ENCODE results near the gene MYOC. TPM values are rescaled to one million over a fixed set of nuclear protein-coding genes. Genes with fewer than 3 reads are reported as not detected.
A peak's percentile ranks its signal among the peaks of the same experiment; 100 is the strongest.

MYOC gene
- total RNA-seq, 1 experiment from 2014 or later: not detected

DNA sequence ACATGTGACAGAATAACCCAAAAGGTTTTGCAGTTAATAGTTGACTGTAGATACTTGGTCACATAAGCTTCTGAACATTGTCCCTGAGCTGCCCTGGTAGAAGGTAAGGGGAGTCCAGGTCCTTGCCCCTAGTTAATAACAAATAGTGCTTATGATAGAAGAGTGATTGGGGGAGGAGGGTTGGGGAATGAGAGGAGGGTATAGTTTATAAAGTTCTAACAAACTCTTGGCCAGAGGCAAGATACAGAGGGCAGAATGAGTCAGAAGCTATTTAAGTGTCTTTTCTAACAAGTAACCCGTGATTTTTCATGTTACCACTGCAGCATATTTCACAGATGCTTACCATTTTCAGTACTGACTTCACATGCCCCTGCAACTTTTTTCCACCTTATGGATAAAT is 57.2 kb downstream of the MYOC start:
- H3K4me1 ChIP-seq (ENCODE audit: control insufficient read depth in 1 of 2, insufficient read depth in 2 of 2, low read length in 2 of 2): no peaks in the 10 kb centered on the region
- H3K9ac ChIP-seq (ENCODE audit: low read length): no peak overlapping the region
- peaks cover 12 to 23% of the 10 kb centered on the region in 2 experiments for H3K36me3 ChIP-seq (ENCODE audit: control insufficient read depth in 1 of 2, insufficient read depth in 2 of 2, low read length in 2 of 2)
- ChIA-PET CTCF (no interaction called here), POLR2A (no interaction called here), RAD21 (ENCODE audit: low non-redundant PET in 1 of 2, low total read pairs in 2 of 2, uncharacterized antibody in 2 of 2, unreplicated experiment in 2 of 2) (no interaction called here)
- no peak overlapping the region for H3K4me2 ChIP-seq (ENCODE audit: low read length)
- no peaks in the 10 kb centered on the region for H3K9me3 ChIP-seq (ENCODE audit: control insufficient read depth in 1 of 2, insufficient read depth in 1 of 2, low read depth in 1 of 2, low read length in 2 of 2)
- H2AFZ ChIP-seq (ENCODE audit: low read depth, low read length, poor library complexity, severe bottlenecking): no peak overlapping the region
- H4K20me1 ChIP-seq (ENCODE audit: insufficient read depth): no peaks in the 10 kb centered on the region
- no peaks in the 10 kb centered on the region for H3K27me3 ChIP-seq (ENCODE audit: insufficient read depth, low read length)
- no peak for ATAC-seq
- DNase-seq (ENCODE audit: low read depth, low spot score): no peak
- TF ChIP-seq JUND (IDR thresholded peaks at IDR 0.05) (no peak), SP1 (IDR thresholded peaks at IDR 0.05; ENCODE audit: low read depth) (no peak), ZBTB33 (IDR thresholded peaks at IDR 0.05; ENCODE audit: extremely low read depth, insufficient replicate concordance, low read length) (no peak), EZH2 (IDR thresholded peaks at IDR 0.05) (no peak), POLR2AphosphoS5 (IDR thresholded peaks at IDR 0.05; ENCODE audit: low read depth, low read length) (peak; percentile 13; the same call in 1 of the 2 replicates), POLR2A (IDR thresholded peaks at IDR 0.05; ENCODE audit: borderline replicate concordance, extremely low read depth, insufficient read depth, insufficient read length) (no peak), RAD21 (IDR thresholded peaks at IDR 0.05; ENCODE audit: low read depth) (no peak)
- no peak overlapping the region for H3K4me3 ChIP-seq (replicated peaks in 1 of 2; ENCODE audit: low read depth in 1 of 2, low read length in 2 of 2)
- no peaks in the 10 kb centered on the region for H3K9me2 ChIP-seq (ENCODE audit: insufficient read depth)
- H3K27ac ChIP-seq (ENCODE audit: low read depth, low read length): no peak overlapping the region
- no peaks in the 10 kb centered on the region for H3K79me2 ChIP-seq (ENCODE audit: insufficient read depth, low read length)
- intact Hi-C loops (cut with micrococcal nuclease): no loop called here
- BruUV-seq (replicated peaks): no TSS peak

DNA sequence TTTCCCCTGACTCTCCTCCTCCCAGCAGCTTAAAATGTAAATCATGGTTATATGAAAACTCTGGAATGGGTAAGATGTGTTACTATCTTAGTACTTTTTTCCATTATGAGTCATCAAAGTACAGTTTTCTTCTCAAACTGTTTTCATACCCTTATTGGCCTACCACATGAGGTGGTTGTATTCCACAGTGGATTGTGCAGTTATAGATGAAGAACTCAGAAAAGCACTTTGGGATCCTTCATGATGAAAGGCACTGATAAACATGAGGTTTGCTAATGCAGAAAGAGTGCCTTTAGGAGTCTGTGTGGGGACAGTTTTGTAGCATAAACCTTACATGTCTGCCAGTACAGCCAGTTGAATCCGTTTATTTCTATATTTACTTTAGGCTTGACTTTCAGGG is 62.5 kb downstream of the MYOC start:
- Histone ChIP-seq H3K4me2 (ENCODE audit: low read length) (no peak overlapping the region), H3K9me2 (ENCODE audit: insufficient read depth) (no peaks in the 10 kb centered on the region), H3K27me3 (ENCODE audit: insufficient read depth, low read length) (no peaks in the 10 kb centered on the region), H3K79me2 (ENCODE audit: insufficient read depth, low read length) (no peaks in the 10 kb centered on the region; the same call in 1 of the 2 replicates), H3K9me3 (ENCODE audit: control insufficient read depth in 1 of 2, insufficient read depth in 1 of 2, low read depth in 1 of 2, low read length in 2 of 2) (no peaks in the 10 kb centered on the region), H3K9ac (ENCODE audit: low read length) (no peak overlapping the region), H3K4me1 (ENCODE audit: control insufficient read depth in 1 of 2, insufficient read depth in 2 of 2, low read length in 2 of 2) (no peaks in the 10 kb centered on the region), H3K36me3 (ENCODE audit: control insufficient read depth in 1 of 2, insufficient read depth in 2 of 2, low read length in 2 of 2) (peaks cover 36 to 54% of the 10 kb centered on the region in 2 experiments), H4K20me1 (ENCODE audit: insufficient read depth) (no peaks in the 10 kb centered on the region; the same call in 1 of the 2 replicates), H3K4me3 (replicated peaks in 1 of 2; ENCODE audit: low read depth in 1 of 2, low read length in 2 of 2) (no peak overlapping the region), H2AFZ (ENCODE audit: low read depth, low read length, poor library complexity, severe bottlenecking) (no peak overlapping the region), H3K27ac (ENCODE audit: low read depth, low read length) (no peak overlapping the region)
- no TSS peak for BruUV-seq (replicated peaks)
- no peak for ATAC-seq
- RAD21 ChIA-PET (ENCODE audit: low non-redundant PET in 1 of 2, low total read pairs in 2 of 2, uncharacterized antibody in 2 of 2, unreplicated experiment in 2 of 2): no interaction called here
- intact Hi-C loops (cut with micrococcal nuclease): no loop called here
- no peak for DNase-seq (ENCODE audit: low read depth, low spot score)
- CTCF ChIA-PET: no interaction called here
- TF ChIP-seq POLR2A (IDR thresholded peaks at IDR 0.05; ENCODE audit: borderline replicate concordance, extremely low read depth, insufficient read depth, insufficient read length) (no peak), EZH2phosphoT487 (IDR thresholded peaks at IDR 0.05; ENCODE audit: borderline replicate concordance) (no peak), EGR1 (IDR thresholded peaks at IDR 0.05; ENCODE audit: low read depth) (no peak), ZFX (IDR thresholded peaks at IDR 0.05) (no peak), CEBPB (IDR thresholded peaks at IDR 0.05; ENCODE audit: low read depth) (no peak), SIN3A (IDR thresholded peaks at IDR 0.05; ENCODE audit: low read depth) (no peak)
- TF ChIP-seq, protein P1, sequence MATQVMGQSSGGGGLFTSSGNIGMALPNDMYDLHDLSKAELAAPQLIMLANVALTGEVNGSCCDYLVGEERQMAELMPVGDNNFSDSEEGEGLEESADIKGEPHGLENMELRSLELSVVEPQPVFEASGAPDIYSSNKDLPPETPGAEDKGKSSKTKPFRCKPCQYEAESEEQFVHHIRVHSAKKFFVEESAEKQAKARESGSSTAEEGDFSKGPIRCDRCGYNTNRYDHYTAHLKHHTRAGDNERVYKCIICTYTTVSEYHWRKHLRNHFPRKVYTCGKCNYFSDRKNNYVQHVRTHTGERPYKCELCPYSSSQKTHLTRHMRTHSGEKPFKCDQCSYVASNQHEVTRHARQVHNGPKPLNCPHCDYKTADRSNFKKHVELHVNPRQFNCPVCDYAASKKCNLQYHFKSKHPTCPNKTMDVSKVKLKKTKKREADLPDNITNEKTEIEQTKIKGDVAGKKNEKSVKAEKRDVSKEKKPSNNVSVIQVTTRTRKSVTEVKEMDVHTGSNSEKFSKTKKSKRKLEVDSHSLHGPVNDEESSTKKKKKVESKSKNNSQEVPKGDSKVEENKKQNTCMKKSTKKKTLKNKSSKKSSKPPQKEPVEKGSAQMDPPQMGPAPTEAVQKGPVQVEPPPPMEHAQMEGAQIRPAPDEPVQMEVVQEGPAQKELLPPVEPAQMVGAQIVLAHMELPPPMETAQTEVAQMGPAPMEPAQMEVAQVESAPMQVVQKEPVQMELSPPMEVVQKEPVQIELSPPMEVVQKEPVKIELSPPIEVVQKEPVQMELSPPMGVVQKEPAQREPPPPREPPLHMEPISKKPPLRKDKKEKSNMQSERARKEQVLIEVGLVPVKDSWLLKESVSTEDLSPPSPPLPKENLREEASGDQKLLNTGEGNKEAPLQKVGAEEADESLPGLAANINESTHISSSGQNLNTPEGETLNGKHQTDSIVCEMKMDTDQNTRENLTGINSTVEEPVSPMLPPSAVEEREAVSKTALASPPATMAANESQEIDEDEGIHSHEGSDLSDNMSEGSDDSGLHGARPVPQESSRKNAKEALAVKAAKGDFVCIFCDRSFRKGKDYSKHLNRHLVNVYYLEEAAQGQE (IDR thresholded peaks at IDR 0.05; ENCODE audit: low read depth): no peak
- POLR2A ChIA-PET: no interaction called here
